ENCODE data around the gene RPN2.

DNA sequence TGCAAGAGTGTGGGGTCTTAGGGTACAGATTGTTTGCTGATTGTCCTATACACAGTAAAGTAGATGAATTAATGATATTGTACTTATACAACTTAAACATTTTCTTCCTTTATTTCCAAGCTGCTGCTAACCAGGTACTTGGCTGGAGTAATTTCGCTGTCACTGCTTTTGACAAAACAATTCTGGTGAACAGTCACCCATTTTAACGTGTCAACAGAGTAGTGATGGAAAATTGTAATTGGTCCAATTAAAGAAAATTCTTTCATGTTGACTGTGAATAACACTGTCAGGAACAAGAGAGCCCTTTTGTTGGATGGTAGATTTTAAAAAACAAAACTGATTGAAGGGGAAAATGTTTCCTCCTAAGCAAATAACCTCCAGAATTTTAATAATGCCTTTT is 26.7 kb downstream of the RPN2 start:
- TF ChIP-seq, protein P1, sequence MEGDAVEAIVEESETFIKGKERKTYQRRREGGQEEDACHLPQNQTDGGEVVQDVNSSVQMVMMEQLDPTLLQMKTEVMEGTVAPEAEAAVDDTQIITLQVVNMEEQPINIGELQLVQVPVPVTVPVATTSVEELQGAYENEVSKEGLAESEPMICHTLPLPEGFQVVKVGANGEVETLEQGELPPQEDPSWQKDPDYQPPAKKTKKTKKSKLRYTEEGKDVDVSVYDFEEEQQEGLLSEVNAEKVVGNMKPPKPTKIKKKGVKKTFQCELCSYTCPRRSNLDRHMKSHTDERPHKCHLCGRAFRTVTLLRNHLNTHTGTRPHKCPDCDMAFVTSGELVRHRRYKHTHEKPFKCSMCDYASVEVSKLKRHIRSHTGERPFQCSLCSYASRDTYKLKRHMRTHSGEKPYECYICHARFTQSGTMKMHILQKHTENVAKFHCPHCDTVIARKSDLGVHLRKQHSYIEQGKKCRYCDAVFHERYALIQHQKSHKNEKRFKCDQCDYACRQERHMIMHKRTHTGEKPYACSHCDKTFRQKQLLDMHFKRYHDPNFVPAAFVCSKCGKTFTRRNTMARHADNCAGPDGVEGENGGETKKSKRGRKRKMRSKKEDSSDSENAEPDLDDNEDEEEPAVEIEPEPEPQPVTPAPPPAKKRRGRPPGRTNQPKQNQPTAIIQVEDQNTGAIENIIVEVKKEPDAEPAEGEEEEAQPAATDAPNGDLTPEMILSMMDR (conservative IDR thresholded peaks at IDR 0.05 in 1 of 2, IDR thresholded peaks at IDR 0.05 in 1 of 2; ENCODE audit: low read depth in 1 of 2, low read length in 2 of 2), result no peak
- TF ChIP-seq EZH2 (IDR thresholded peaks at IDR 0.05; ENCODE audit: low read length, missing control alignments), result no peak

Measured in fibroblast of lung (primary cell).